Measurements from ENCODE around the gene ARHGAP24.
"Not testable (repeated sequence)": the region's sequence is repeated elsewhere in the genome, so short reads cannot be mapped to it uniquely, and the experiment has no call there.

ARHGAP24 gene

DNA sequence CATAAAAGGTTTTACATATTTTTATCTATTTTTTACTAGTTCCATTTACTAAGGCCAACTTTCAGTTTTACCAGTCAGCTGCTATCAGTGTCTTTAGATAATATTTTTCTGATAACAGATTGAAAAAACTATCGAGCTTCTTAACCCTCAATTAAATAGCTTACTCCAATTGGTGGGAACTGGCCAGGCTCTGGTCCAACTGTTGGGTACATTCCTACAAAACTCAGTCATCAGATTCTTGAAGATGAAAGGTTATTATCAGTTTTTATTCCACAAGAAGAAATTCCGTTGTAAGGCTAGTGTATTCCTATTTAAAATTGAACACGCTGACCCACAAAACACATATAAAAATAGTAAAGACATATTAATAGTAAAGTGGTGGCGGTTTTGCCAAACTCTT is 538.7 kb downstream of the ARHGAP24 start:
- DNase-seq, result no peak

GRCh38 chr4:86014599-86014998 is 539.6 kb downstream of the ARHGAP24 start:
- DNase-seq, result no peak

GRCh38 chr4:86015412-86016350 is 540.7 kb downstream of the ARHGAP24 start:
- DNase-seq, result no peak

DNA sequence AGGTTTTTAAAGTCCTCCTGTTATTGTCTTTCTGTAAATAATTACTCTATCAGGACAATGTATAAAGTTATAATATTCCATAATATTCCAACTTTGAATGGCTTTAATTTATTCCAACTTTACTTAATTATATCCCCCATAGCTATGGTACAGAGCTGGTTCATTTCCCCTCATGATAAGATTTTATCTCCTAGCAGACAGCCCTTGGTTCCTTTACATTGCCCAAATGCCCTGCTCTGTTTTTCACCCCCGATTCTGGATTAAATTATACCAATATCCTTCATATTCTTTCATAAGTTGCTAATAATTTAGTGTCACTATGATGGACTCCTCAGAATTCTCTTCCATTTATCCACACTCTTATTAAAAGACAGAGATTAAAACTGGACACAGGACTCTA is 544.4 kb downstream of the ARHGAP24 start:
- DNase-seq, result no peak

DNA sequence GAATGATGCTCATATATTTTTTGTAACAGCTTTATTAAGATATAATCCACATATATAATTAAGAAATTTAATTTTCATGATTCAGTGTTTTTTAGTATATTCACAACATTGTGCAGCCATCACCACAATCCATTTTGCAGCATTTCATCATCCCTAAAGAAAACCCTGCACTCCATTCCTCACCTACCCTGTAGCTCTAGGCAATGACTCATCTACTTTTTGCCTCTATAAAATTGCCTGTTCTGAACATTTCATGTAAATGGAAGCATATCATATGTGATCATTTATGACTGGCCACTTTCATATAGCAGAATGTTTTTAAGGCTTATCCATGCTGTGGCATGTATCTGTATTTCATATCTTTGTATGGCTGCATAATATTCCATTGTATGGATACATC is 545.0 kb downstream of the ARHGAP24 start:
- no peak for DNase-seq

DNA sequence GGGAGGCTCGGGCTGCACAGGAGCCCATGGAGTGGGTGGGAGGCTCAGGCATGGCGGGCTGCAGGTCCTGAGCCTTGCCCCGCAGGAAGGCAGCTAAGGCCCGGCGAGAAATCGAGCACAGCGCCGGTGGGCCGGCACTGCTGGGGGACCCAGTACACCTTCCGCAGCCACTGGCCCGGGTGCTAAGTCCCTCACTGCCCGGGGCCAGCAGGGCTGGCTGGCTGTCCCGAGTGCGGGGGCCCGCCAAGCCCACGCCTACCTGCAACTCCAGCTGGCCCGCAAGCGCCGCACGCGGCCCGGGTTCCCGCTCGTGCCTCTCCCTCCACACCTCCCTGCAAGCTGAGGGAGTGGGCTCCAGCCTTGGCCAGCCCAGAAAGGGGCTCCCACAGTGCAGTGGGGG is 546.7 kb downstream of the ARHGAP24 start:
- DNase-seq, result not testable (repeated sequence)

GRCh38 chr4:86026720-86027119 is 551.8 kb downstream of the ARHGAP24 start:
- no peak for DNase-seq

GRCh38 chr4:86031927-86032326 is 557.0 kb downstream of the ARHGAP24 start:
- DNase-seq, result no peak

DNA sequence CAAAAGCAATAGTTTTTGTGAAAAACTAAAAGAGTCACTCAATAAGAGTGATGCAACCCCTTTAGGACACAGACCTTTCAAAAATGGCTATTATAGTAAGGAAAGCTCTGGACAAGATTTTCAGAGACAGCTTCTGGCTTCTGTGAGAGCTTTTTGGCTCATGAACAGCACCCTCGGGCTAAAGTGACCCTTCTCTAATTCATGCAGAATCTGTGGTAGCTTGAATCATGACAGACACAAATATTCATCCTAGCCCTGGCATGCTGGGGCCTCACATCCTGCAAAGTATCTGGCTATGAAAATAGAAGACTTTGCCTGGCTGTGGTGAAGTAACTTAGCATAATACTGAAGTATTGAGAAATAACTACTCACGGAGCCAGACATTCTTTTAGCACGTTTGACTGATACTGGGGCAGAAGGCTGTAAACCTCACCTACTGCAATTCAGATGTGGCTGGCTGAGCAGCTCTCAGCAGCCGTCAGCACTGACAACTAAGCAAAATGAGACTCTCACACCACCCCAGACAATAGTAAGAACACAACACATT is 557.6 kb downstream of the ARHGAP24 start:
- DNase-seq, result no peak

DNA sequence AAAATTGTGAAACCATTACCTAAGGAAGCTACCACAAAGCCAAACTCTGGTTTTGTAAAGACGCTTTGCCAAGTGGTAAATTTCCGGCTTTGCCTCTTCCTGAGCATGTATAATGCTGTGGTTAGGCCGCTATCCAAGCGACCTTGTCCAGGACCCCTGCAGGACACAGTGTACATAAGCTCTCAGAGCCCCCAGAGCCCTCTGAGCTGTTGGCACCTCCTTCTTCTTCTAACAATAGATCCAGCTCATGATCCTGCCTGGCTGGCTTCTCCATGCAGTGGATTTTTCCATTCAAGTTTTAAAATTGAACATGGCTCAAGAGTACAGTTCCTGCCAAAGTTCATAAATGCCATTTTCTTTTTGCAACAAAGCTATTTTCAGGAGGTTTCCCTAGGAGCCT is 558.2 kb downstream of the ARHGAP24 start:
- DNase-seq, result peak in 14 of 56 donors; percentile 3 to 30 (median 16)

DNA sequence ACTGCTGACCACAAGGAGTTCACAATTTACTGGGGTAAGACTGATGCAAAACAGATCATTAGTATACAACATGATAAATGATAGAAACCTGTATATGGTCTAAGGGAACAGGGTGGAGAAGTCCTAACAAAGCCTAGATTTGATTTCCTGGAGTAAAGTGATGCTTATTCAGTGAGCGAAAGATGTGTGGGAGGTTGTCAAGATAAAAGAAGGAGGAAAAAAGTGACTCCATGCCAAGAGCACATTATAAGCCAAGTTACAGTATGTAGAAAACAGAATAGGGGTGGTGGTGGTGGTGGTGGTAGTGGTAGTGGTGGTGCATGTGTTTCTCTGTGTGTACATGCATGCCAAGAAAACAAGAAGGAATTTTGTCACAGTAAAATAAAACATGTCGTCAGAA is 559.7 kb downstream of the ARHGAP24 start:
- DNase-seq, result no peak

GRCh38 chr4:86035688-86036087 is 560.7 kb downstream of the ARHGAP24 start:
- no peak for DNase-seq

DNA sequence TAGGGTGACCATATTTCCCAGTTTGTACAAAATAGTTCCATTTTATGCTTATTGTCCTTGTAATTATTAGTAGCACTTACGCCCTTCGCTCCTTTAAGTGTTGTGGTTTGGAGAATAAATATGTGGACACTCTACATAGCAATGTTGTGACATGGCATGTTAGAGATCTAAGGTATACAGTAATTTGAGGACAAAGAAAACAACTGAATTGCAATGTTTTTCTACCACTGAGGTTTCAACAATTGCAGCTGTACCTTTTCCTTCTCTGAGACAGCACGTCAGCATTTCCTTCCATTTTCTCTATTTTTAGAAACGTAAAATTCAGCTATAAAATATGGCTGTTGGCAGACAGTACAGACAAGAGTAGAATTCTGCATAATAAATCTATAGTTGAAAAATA is 561.8 kb downstream of the ARHGAP24 start:
- DNase-seq, result no peak

DNA sequence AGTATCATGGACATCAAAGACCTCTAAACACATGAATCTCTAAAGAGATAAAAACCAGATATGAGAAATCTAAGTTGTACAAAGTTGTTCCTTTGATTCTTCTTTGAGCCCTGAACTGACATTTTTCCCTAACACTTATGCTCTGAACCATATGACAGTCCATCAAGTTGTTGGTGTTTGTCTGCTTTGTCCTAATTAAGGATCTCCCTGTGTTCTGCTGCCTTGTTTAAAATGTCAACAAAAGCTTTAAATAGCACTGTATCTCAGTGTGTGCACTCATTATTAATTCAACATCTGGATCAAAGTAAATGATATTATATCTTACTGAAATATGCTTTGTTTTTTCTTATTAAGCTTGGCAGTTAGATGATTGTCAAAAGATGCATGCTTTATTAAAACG is 563.1 kb downstream of the ARHGAP24 start:
- no peak for DNase-seq

DNA sequence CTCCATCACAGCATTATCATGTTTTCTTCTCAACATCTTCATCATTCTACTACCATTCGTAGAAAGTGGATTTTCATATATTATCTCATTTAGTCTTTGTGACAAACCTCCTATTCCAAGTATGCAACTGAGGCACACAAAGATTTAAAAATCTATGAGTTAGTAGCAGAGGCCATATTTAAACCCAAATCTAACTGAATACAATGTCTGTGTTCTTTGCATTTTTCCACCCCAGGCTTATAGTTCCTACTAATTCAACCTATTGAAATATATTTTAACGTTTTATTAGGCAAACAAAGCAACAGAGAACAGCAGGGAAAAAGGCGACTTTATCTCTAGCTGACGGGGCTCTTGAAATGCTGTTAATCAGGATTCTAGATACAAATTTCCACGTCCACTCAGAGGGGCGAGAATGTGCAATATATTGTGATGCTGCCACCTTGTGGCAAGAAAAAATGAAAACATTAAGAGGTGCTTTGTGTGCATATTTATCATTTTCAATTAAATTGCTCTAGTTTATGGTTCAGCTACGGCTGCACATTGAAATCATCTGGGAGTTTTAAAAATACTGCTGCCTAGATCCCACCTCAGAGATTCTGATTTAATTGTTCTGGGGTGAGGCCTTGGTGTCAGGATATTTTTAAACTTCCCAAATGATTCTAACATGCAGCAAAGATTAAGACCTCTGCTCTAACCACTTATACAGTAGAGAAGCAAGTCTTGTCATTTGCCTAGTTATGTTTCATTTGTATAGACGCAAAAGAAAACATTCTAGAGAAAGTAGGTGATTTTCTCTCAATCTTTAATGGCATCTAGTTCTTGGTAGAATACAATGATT is 569.0 kb downstream of the ARHGAP24 start:
- DNase-seq, result peak in 6 of 56 donors; percentile 1 to 63 (median 12)

DNA sequence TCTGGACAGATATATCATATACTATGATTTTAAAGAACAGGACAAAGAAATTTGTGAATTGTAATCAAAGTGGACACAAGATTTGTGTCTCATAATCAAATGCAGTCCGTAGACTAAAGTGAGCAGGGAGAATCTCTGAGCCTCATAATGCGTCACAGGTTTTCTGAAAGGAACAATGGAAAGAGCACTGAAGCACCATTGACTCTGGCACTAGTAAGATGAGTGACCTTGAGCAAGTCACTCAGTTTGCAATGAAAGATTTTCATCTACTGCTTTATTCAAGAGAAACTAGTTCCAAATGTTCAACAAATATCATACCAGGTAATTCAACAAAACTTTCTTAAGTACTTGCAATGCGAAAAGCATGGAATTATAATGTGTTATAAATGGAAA is 569.6 kb downstream of the ARHGAP24 start:
- no peak for DNase-seq

DNA sequence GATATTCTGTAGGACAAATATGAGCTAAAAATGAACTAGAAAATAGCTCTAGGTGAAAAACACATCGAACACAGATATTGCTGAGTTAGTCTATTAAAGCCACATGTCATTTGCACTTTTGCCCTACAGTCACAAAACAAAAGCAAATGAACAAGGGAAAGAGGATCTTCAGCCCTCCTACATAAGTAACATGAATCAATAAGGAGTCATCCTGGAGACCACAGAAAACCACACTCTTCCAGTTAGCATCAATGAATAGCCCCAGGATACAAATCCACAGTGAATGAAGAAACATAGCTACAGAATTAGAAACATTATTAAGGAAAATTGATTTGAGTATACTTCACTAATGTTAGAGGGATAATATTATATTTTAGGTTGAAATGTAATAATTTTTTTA is 573.5 kb downstream of the ARHGAP24 start:
- DNase-seq, result no peak

GRCh38 chr4:86050496-86050895 is 575.5 kb downstream of the ARHGAP24 start:
- DNase-seq, result no peak
